Brain microvascular endothelial cell (primary cell): Measurements from ENCODE around the gene MS4A18.

Experiments used
- DNase-seq: peaks from one replicate; pipeline ENCODE4 v3.0.0-alpha.2; 2020
- H3K27ac ChIP-seq: fragments of 250-450 bp; sonication (Bioruptor Pico); 2 replicates; pipeline ENCODE4 v1.5.1; 2020; ENCODE audit warnings: mild to moderate bottlenecking, moderate library complexity
- H3K27me3 ChIP-seq: fragments of 250-450 bp; sonication (Bioruptor Pico); replicated peaks from 2 replicates; pipeline ENCODE4 v1.5.1; 2020; ENCODE audit warnings: mild to moderate bottlenecking
- H3K36me3 ChIP-seq: fragments of 250-450 bp; sonication (Bioruptor Pico); replicated peaks from 2 replicates; pipeline ENCODE4 v1.5.1; 2020; ENCODE audit warnings: mild to moderate bottlenecking
- H3K4me3 ChIP-seq: 2 replicates; pipeline ENCODE4 v1.5.1; 2011; ENCODE audit warnings: low read depth, mild to moderate bottlenecking, control low read depth, low read length, moderate library complexity
- in situ Hi-C: cut with HindIII; loops from 2 replicates; pipeline ENCODE4 v1.10.0; 2017; ENCODE audit warnings: low sequenced_read_pairs, low pct_ligation_motif_present
- TF ChIP-seq, protein P1 (sequence below): IDR thresholded peaks from 2 replicates; pipeline ENCODE4 v1.5.1; 2011; ENCODE audit warnings: low read depth, mild to moderate bottlenecking, moderate library complexity, low read length, control low read depth, inconsistent platforms; ENCODE audit errors: missing control alignments

Gene MS4A18

DNA sequence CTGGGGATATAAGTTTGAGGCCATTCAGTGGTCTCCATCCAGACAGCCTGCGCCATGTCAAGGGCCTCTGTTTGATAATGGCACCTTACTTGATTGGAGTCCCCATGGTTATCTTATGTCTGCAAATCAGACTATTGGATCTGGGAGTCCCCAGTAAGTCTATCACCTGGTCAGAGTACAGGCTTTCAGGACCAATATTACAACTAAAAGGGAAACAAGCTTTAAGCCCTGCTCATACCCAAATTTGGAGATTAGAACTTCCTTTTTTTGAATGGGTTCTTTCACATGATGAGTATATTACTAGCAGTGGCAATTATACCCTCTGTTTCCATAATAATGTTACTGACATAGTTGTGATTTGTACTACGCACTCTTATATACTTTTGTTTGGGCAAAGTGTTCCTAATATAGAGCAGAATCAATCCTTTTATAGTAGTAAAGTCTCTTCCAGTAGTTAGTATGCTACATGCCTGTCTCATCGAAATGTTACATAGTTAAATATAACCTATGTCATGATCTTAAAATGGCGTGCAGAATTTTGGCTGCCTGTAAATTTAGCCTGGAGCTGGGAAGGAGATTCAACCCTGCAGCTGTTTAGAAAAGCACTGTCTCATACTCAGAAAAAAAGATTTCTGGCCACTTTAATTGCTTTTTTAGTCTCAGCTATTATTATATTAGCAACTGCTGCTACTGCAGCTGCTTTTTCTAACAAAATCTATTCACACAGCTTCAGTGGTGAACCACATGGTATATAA, 37.1 kb downstream of the MS4A18 start:
- no peak for DNase-seq
- H3K27me3 ChIP-seq, result peaks cover 4% of the 10 kb centered on the region
- no peak overlapping the region for H3K4me3 ChIP-seq
- H3K36me3 ChIP-seq, result no peaks in the 10 kb centered on the region
- H3K27ac ChIP-seq, result no peak overlapping the region
- TF ChIP-seq, protein P1, sequence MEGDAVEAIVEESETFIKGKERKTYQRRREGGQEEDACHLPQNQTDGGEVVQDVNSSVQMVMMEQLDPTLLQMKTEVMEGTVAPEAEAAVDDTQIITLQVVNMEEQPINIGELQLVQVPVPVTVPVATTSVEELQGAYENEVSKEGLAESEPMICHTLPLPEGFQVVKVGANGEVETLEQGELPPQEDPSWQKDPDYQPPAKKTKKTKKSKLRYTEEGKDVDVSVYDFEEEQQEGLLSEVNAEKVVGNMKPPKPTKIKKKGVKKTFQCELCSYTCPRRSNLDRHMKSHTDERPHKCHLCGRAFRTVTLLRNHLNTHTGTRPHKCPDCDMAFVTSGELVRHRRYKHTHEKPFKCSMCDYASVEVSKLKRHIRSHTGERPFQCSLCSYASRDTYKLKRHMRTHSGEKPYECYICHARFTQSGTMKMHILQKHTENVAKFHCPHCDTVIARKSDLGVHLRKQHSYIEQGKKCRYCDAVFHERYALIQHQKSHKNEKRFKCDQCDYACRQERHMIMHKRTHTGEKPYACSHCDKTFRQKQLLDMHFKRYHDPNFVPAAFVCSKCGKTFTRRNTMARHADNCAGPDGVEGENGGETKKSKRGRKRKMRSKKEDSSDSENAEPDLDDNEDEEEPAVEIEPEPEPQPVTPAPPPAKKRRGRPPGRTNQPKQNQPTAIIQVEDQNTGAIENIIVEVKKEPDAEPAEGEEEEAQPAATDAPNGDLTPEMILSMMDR, result no peak
- in situ Hi-C loops, result no loop called here

DNA sequence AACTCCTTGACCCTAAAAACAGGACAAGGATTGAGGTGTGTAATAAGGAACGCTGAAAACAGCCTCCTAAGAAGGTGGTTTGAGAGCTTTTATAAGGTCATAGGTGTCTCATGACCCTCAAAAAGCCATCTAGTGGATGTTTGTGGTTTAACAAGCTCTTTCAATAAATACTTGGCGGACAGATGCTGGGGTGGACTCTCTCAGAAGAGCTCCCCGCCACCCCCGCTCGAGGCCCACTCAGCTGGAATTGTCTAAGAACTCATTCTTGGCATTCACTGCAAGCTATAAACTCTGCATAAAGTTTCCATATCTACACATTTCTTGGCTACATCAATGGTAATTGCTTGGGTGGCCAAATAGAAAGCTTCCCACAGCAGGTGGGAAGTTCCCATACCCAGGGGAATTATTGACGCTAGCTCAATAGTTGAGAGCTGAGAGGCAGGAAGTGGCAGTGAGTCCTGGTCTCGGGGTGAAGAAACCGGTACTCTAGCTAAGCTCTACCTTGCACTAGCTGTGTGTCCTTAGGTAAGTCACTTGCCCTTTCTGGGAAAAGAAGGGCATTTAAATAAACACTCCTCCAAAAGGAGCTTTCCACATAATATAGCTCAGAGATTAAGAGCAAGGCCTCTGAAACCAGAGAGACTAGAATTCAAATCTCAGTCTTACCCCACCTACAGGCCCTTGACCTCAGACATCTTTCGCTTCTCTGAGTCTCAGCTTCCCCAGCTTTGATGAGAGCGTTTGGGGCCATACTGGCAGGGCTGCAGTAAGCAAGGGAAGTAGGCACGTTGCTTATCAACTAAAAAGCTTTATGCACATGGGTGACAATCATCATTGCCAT, 38.6 kb downstream of the MS4A18 start:
- TF ChIP-seq, protein P1, result peak; percentile 24
- in situ Hi-C loops, result no loop called here
- no peak overlapping the region for H3K4me3 ChIP-seq
- DNase-seq, result no peak
- no peaks in the 10 kb centered on the region for H3K36me3 ChIP-seq
- H3K27ac ChIP-seq, result no peak overlapping the region
- H3K27me3 ChIP-seq, result peaks cover 4% of the 10 kb centered on the region

- Histone ChIP-seq H3K27me3 (peaks cover 2% of the 10 kb centered on the region), H3K27ac (no peak overlapping the region), H3K36me3 (no peaks in the 10 kb centered on the region), H3K4me3 (no peak overlapping the region)
- TF ChIP-seq, protein P1, result no peak
- in situ Hi-C loops, result no loop called here
- DNase-seq, result no peak
These were observed 39.3 kb downstream of the MS4A18 start for GRCh38 chr11:60763692-60764369.

- TF ChIP-seq, protein P1, result no peak
- no peak overlapping the region for H3K4me3 ChIP-seq
- in situ Hi-C loops, result no loop called here
- H3K27ac ChIP-seq, result no peak overlapping the region
- no peak for DNase-seq
- peaks cover 2% of the 10 kb centered on the region for H3K27me3 ChIP-seq
- no peaks in the 10 kb centered on the region for H3K36me3 ChIP-seq
These were observed 40.4 kb downstream of the MS4A18 start for GRCh38 chr11:60764879-60765278.

GRCh38 chr11:60765355-60765754, 40.8 kb downstream of the MS4A18 start:
- H3K27me3 ChIP-seq, result peaks cover 2% of the 10 kb centered on the region
- TF ChIP-seq, protein P1, result no peak
- in situ Hi-C loops, result no loop called here

More at GRCh38 chr11:60765355-60765754, 40.8 kb downstream of the MS4A18 start:
- Histone ChIP-seq H3K4me3 (no peak overlapping the region), H3K27ac (no peak overlapping the region), H3K36me3 (no peaks in the 10 kb centered on the region)
- DNase-seq, result no peak
